ENCODE results near the gene BDH1.

BDH1 gene

GRCh38 chr3:197499427-197499826 lies 56.3 kb downstream of the BDH1 start:
- Histone ChIP-seq H3K14ac (ENCODE audit: low read length in 2 of 2) (no peak overlapping the region), H4K8ac (ENCODE audit: low read length) (no peak overlapping the region), H3K9ac (ENCODE audit: low read length) (no peak overlapping the region), H3K27ac (ENCODE audit: low read length, poor library complexity, severe bottlenecking) (no peak overlapping the region), H3K9me3 (ENCODE audit: control insufficient read depth, low read length) (no peaks in the 10 kb centered on the region), H4K91ac (ENCODE audit: low read length) (peak overlapping the region; percentile 13), H3K27me3 (ENCODE audit: control insufficient read depth in 1 of 2, insufficient read depth in 1 of 2, low read length in 2 of 2) (peaks cover 0 to 13% of the 10 kb centered on the region in 2 experiments), H2BK15ac (ENCODE audit: low read depth, poor library complexity, severe bottlenecking) (no peak overlapping the region), H3K4me3 (ENCODE audit: insufficient read depth in 1 of 2, low read depth in 1 of 2, low read length in 2 of 2) (no peak overlapping the region), H2AK5ac (ENCODE audit: low read length, severe bottlenecking) (peak overlapping the region; percentile 82), H3K4me2 (ENCODE audit: low read length, poor library complexity, severe bottlenecking) (no peak overlapping the region), H3K36me3 (ENCODE audit: control insufficient read depth in 1 of 2, insufficient read depth in 2 of 2, low read depth in 1 of 2, low read length in 2 of 2) (peaks cover 0 to 3% of the 10 kb centered on the region in 2 experiments), H2AFZ (ENCODE audit: low read depth, low read length) (no peak overlapping the region), H3K23ac (ENCODE audit: low read length in 2 of 2) (no peak overlapping the region), H3K79me1 (replicated peaks; ENCODE audit: low read length, poor library complexity, severe bottlenecking) (no peaks in the 10 kb centered on the region), H2BK12ac (ENCODE audit: low read length in 2 of 2) (peak overlapping the region in 1 of 2 experiments; percentile 67), H3K4me1 (ENCODE audit: control insufficient read depth, insufficient read depth, low read depth, low read length) (peaks cover 17% of the 10 kb centered on the region), H2BK5ac (ENCODE audit: low read depth, low read length, poor library complexity, severe bottlenecking) (no peak overlapping the region), H2BK120ac (ENCODE audit: low read depth, low read length) (no peak overlapping the region), H3K4ac (ENCODE audit: low read depth in 1 of 2, low read length in 2 of 2) (no peak overlapping the region), H3K18ac (ENCODE audit: low read depth in 1 of 2, low read length in 2 of 2) (no peak overlapping the region)
- peak; percentile 78 for DNase-seq
- WGBS = 42% methylated on average over 8 of the region's 8 CpGs

- no peak overlapping the region for H3K27ac ChIP-seq (ENCODE audit: low read length, poor library complexity, severe bottlenecking)
- H3K4ac ChIP-seq (ENCODE audit: low read depth in 1 of 2, low read length in 2 of 2) = peak overlapping the region in 1 of 2 experiments; percentile 9
- no peak overlapping the region for H3K18ac ChIP-seq (ENCODE audit: low read depth in 1 of 2, low read length in 2 of 2)
- H3K14ac ChIP-seq (ENCODE audit: low read length in 2 of 2) = no peak overlapping the region
- peaks cover 0 to 3% of the 10 kb centered on the region in 2 experiments for H3K36me3 ChIP-seq (ENCODE audit: control insufficient read depth in 1 of 2, insufficient read depth in 2 of 2, low read depth in 1 of 2, low read length in 2 of 2)
- WGBS = 94% methylated on average over 49 of the region's 60 CpGs
- no peak overlapping the region for H3K4me3 ChIP-seq (ENCODE audit: insufficient read depth in 1 of 2, low read depth in 1 of 2, low read length in 2 of 2)
- peaks cover 0 to 20% of the 10 kb centered on the region in 2 experiments for H3K27me3 ChIP-seq (ENCODE audit: control insufficient read depth in 1 of 2, insufficient read depth in 1 of 2, low read length in 2 of 2)
- H3K4me2 ChIP-seq (ENCODE audit: low read length, poor library complexity, severe bottlenecking) = no peak overlapping the region
- no peak overlapping the region for H3K9ac ChIP-seq (ENCODE audit: low read length)
- peak overlapping the region; percentile 13 for H4K91ac ChIP-seq (ENCODE audit: low read length)
- H2BK12ac ChIP-seq (ENCODE audit: low read length in 2 of 2) = no peak overlapping the region
- no peaks in the 10 kb centered on the region for H3K79me1 ChIP-seq (replicated peaks; ENCODE audit: low read length, poor library complexity, severe bottlenecking)
- H2BK5ac ChIP-seq (ENCODE audit: low read depth, low read length, poor library complexity, severe bottlenecking) = no peak overlapping the region
- peak overlapping the region; percentile 82 for H2AK5ac ChIP-seq (ENCODE audit: low read length, severe bottlenecking)
- no peak overlapping the region for H2BK120ac ChIP-seq (ENCODE audit: low read depth, low read length)
- no peaks in the 10 kb centered on the region for H3K9me3 ChIP-seq (ENCODE audit: control insufficient read depth, low read length)
- H2AFZ ChIP-seq (ENCODE audit: low read depth, low read length) = no peak overlapping the region
- DNase-seq = no peak
- H4K8ac ChIP-seq (ENCODE audit: low read length) = no peak overlapping the region
- peaks cover 19% of the 10 kb centered on the region for H3K4me1 ChIP-seq (ENCODE audit: control insufficient read depth, insufficient read depth, low read depth, low read length)
- H2BK15ac ChIP-seq (ENCODE audit: low read depth, poor library complexity, severe bottlenecking) = no peak overlapping the region
- no peak overlapping the region for H3K23ac ChIP-seq (ENCODE audit: low read length in 2 of 2)
Observed at GRCh38 chr3:197498499-197499241, 57.1 kb downstream of the BDH1 start.

GRCh38 chr3:197496746-197497125 lies 59.0 kb downstream of the BDH1 start:
- Histone ChIP-seq H3K14ac (ENCODE audit: low read length in 2 of 2) (no peak overlapping the region), H2BK120ac (ENCODE audit: low read depth, low read length) (no peak overlapping the region), H3K4me2 (ENCODE audit: low read length, poor library complexity, severe bottlenecking) (no peak overlapping the region), H4K8ac (ENCODE audit: low read length) (peak overlapping the region; percentile 53), H2BK12ac (ENCODE audit: low read length in 2 of 2) (no peak overlapping the region), H4K91ac (ENCODE audit: low read length) (peak overlapping the region; percentile 76), H3K18ac (ENCODE audit: low read depth in 1 of 2, low read length in 2 of 2) (peak overlapping the region in 1 of 2 experiments; percentile 12), H2AK5ac (ENCODE audit: low read length, severe bottlenecking) (peak overlapping the region; percentile 74), H3K4me3 (ENCODE audit: insufficient read depth in 1 of 2, low read depth in 1 of 2, low read length in 2 of 2) (no peak overlapping the region), H3K4me1 (ENCODE audit: control insufficient read depth, insufficient read depth, low read depth, low read length) (peaks cover 21% of the 10 kb centered on the region), H2BK15ac (ENCODE audit: low read depth, poor library complexity, severe bottlenecking) (peak overlapping the region; percentile 8), H3K79me1 (replicated peaks; ENCODE audit: low read length, poor library complexity, severe bottlenecking) (no peaks in the 10 kb centered on the region), H3K9me3 (ENCODE audit: control insufficient read depth, low read length) (no peaks in the 10 kb centered on the region), H3K23ac (ENCODE audit: low read length in 2 of 2) (no peak overlapping the region), H3K36me3 (ENCODE audit: control insufficient read depth in 1 of 2, insufficient read depth in 2 of 2, low read depth in 1 of 2, low read length in 2 of 2) (peaks cover 0 to 3% of the 10 kb centered on the region in 2 experiments), H3K9ac (ENCODE audit: low read length) (no peak overlapping the region), H3K27ac (ENCODE audit: low read length, poor library complexity, severe bottlenecking) (no peak overlapping the region), H3K27me3 (ENCODE audit: control insufficient read depth in 1 of 2, insufficient read depth in 1 of 2, low read length in 2 of 2) (peaks cover 0 to 33% of the 10 kb centered on the region in 2 experiments), H3K4ac (ENCODE audit: low read depth in 1 of 2, low read length in 2 of 2) (no peak overlapping the region), H2AFZ (ENCODE audit: low read depth, low read length) (no peak overlapping the region), H2BK5ac (ENCODE audit: low read depth, low read length, poor library complexity, severe bottlenecking) (no peak overlapping the region)
- WGBS = 89% methylated on average over 1 of the region's 1 CpG
- no peak for DNase-seq

- H3K23ac ChIP-seq (ENCODE audit: low read length in 2 of 2) = no peak overlapping the region
- no peak overlapping the region for H2BK120ac ChIP-seq (ENCODE audit: low read depth, low read length)
- H3K9me3 ChIP-seq (ENCODE audit: control insufficient read depth, low read length) = no peaks in the 10 kb centered on the region
- no peak overlapping the region for H2AFZ ChIP-seq (ENCODE audit: low read depth, low read length)
- H2BK15ac ChIP-seq (ENCODE audit: low read depth, poor library complexity, severe bottlenecking) = peak overlapping the region; percentile 8
- H3K9ac ChIP-seq (ENCODE audit: low read length) = no peak overlapping the region
- H4K91ac ChIP-seq (ENCODE audit: low read length) = peak overlapping the region; percentile 76
- peaks cover 0 to 3% of the 10 kb centered on the region in 2 experiments for H3K36me3 ChIP-seq (ENCODE audit: control insufficient read depth in 1 of 2, insufficient read depth in 2 of 2, low read depth in 1 of 2, low read length in 2 of 2)
- peak overlapping the region; percentile 53 for H4K8ac ChIP-seq (ENCODE audit: low read length)
- peak overlapping the region; percentile 74 for H2AK5ac ChIP-seq (ENCODE audit: low read length, severe bottlenecking)
- no peak overlapping the region for H2BK12ac ChIP-seq (ENCODE audit: low read length in 2 of 2)
- no peak overlapping the region for H3K4me3 ChIP-seq (ENCODE audit: insufficient read depth in 1 of 2, low read depth in 1 of 2, low read length in 2 of 2)
- no peak for DNase-seq
- no peak overlapping the region for H3K14ac ChIP-seq (ENCODE audit: low read length in 2 of 2)
- peaks cover 21% of the 10 kb centered on the region for H3K4me1 ChIP-seq (ENCODE audit: control insufficient read depth, insufficient read depth, low read depth, low read length)
- WGBS = 97% methylated on average over 7 of the region's 9 CpGs
- no peaks in the 10 kb centered on the region for H3K79me1 ChIP-seq (replicated peaks; ENCODE audit: low read length, poor library complexity, severe bottlenecking)
- H3K27me3 ChIP-seq (ENCODE audit: control insufficient read depth in 1 of 2, insufficient read depth in 1 of 2, low read length in 2 of 2) = peaks cover 0 to 39% of the 10 kb centered on the region in 2 experiments
- H3K4me2 ChIP-seq (ENCODE audit: low read length, poor library complexity, severe bottlenecking) = no peak overlapping the region
- no peak overlapping the region for H2BK5ac ChIP-seq (ENCODE audit: low read depth, low read length, poor library complexity, severe bottlenecking)
- no peak overlapping the region for H3K4ac ChIP-seq (ENCODE audit: low read depth in 1 of 2, low read length in 2 of 2)
- H3K27ac ChIP-seq (ENCODE audit: low read length, poor library complexity, severe bottlenecking) = no peak overlapping the region
- H3K18ac ChIP-seq (ENCODE audit: low read depth in 1 of 2, low read length in 2 of 2) = peak overlapping the region in 1 of 2 experiments; percentile 12
Observed at GRCh38 chr3:197495999-197496745, 59.6 kb downstream of the BDH1 start.
